ENCODE measurements around the gene SPSB4.

Gene SPSB4

DNA sequence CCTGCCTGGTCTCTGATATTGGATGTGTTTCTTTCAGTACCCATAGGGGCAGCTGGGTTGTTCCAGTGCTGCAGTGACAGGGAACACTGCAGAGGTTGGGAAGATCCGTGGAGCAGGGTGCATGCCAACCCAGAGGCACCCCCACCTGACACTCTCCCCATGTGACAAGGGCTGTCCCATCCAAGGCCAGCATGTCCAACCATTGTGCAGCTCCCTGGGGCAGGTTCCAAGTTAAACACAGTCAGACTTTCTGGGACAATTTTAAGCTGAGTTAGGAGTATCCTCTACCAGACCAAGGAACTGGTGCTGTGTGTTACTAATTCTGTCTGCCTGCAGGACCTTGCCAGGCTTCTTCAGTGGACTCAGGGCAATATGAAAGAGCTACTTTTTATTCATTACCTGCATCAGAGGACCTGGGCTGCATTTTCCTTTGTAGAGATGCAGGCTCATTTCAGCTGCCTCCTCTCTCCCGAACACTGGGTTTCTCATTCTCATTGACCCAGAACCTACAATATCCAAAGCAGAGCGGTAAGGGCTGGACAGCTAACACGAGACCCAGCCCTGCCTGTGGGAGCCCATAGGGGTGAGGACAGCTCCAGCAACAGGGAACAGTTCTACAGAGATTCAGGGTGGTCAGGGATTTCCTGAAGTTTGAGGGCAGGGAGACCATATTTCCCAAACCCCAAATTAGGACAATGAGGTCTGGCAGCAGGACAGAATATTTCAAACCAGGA is 72.7 kb downstream of the SPSB4 start:
- DNase-seq = no peak

DNA sequence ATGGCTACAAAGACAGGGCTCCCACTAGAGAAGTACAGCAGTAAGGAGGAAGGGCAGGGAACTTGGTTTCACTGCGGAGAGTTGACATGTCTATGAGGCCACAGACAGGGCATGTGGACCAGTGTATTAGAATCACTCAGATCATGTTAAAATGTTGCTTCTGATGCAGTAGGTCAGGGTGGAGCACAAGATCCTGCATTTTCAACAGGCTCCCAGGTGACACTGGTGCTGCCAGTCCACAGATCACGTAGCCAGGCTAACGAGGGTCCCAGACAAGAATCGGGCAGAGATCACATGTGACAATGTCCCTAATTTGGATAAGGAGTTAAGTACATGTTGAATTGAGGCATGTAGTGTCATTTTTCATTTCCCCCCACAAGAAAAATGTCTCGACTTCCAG is 73.6 kb downstream of the SPSB4 start:
- no peak for DNase-seq

DNA sequence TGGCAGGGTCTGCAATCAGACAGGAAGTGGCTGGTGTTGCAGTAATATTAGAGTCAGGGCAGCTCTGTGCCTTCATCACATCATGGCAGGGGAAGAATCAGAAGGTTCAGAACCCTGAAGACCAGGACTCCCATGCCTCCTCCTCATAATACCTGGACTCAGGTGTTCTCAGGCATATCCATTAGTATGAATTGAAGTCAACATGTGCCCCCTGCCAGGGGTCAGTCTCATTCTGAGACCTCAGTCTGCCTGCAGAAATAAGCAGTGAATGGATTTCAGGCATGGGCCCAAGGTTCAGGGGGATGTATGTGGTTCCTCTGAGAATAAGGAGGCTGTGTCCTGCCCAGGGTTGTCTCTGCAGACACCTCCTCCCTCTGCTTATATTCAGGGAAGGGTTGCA is 74.2 kb downstream of the SPSB4 start:
- DNase-seq = no peak

DNA sequence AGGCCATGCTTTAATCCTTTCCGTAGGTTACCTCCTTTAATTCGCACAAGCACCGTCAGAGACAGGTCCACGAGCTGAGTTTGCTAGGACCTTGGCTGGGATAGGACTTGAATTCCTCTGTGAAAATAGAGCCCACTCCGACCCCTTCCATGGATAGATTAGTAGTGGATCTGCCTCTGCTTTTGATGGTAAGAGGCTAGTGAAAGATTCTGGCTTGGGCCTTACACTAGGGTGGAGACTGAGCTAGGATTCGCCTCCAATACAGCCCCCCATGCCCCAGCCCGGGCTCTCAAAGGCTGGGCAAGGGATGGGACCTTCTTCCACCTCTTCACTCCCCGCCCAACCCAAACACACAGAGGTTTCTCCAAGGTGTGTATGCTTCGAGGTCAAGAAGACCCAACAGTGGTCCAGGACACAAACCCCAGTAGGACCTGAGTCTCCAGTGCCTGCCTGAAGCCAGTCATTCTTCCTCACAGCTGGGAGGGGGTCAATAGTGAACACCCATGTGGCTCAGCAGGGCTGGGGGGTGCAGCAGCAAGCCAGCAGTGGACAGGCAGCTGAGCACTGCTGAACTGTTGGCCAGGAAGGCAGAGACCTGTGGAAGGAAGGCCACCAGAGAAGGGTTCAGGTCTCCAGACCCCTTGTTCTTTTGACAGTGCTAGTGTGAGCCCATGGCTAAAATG is 75.7 kb downstream of the SPSB4 start:
- DNase-seq = no peak

DNA sequence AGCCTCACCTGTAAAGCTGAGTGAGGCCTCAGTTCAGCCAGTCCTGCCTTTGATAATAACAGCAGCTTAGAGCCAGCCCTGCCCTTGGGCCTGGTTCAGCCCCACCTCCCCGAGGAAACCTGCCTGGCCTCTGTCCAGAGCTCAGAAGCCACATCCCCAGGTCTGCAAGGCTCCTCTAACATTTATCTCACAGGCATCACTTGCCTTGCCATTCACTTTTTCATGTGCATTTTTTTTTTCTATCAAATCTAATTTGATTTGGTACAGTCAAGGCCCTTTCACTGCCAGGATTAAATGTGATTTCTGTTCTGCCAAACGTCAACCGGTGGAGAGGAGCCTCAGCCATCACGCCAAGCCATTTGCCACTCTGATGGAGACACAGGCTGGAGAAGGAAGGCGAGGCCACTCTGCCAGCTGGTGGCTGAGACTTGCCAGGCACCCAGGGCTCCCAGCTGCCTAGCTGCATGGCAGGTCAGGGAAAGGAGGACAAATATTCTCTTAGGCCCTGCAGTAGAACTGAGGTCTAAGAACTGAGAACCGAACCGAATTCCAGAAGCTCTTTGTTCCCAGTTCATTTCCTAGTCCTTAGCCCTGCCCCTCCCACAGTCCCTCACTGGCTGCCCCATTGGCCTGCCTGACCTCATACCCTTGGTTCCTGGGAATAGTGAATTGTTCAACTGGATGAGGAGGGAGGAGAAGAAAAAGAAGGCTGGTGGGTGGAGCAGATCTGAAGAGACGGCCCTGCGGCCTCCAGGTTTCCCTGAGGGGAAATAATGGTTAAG is 76.4 kb downstream of the SPSB4 start:
- no peak for DNase-seq

GRCh38 chr3:141128126-141128777 is 77.1 kb downstream of the SPSB4 start:
- DNase-seq = no peak

DNA sequence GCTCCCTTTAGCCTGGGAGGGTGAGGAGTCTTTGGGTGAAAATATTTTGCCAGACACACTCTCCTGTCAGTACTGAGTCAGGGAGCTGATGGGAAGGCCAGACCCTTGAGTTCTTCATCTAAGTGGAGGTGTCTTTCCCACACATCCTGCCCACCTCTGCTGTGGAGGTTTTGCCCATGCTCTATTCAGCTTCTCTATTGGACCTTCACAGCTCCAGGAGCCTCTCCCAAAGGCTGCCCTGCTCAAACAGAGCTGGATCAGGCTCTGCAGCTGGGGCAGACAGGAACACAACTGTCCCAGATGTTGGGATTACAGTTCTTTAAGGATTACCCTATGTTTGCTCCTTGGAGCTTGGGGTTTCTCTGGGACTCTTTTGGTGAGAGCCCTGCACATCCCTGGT is 77.9 kb downstream of the SPSB4 start:
- no peak for DNase-seq

DNA sequence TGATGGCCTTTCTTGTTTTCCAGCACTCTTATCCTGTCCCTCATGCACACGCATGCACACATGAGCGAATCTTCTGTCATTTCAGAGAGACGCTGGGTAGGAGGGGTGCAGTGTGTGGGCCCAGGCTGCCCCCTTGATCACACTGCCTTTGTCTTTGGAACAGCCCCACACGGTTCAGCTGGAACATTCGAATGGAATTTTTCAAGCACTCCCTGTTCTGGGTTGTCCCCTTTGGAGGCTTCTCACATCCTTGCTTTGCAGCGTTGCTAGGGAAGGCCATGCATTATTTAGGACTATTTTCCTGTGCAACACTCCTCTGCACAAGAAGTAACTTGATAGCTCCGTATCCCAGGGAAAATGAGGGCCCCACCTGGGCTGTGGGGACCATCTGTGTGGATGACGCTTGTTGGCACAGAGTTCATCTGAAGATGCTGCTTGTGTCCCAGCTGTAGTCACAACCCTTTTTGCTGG is 78.4 kb downstream of the SPSB4 start:
- no peak for DNase-seq

DNA sequence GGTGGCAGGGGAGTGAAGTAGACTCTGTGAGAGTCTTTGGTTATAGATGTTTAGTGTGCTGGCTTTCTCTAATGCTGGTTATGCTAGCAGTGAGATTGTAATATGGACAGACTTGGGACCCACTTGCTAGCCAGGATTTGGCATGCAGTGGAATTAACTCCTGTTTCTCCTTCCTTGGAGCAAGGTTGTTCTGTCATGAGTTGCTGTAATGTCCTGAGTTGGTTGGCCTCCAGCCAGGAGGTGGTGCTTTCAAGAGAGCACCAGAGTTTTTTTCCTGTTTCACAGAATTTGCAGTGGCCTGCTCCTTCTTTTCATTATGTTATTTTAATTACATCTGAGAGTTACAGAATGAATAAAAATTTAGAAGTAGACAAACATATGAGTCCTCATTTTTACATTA is 92.4 kb downstream of the SPSB4 start:
- DNase-seq = no peak

- no peak for DNase-seq
Measured at GRCh38 chr3:141146979-141147470, 95.9 kb downstream of the SPSB4 start.

GRCh38 chr3:141147657-141148056 is 96.5 kb downstream of the SPSB4 start:
- DNase-seq = no peak

DNA sequence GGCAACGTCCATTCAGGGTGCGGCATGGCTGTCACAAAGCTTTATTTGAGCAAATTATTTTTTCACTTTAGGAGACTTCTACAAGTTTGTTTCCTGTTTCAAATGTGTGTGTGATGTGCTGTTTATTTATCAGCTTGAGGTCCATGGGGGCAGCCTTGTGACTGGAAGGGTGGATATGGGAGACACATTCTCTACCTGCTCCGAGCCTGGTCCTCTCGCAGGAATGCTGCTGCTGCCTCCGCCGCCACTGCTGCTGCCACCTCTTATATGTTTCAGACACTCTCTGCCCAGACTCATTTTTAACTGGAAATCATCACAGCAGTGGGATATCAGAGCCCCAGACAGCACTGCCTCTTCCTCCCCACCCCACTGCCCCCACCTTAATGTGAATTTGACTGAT is 97.0 kb downstream of the SPSB4 start:
- DNase-seq = no peak

DNA sequence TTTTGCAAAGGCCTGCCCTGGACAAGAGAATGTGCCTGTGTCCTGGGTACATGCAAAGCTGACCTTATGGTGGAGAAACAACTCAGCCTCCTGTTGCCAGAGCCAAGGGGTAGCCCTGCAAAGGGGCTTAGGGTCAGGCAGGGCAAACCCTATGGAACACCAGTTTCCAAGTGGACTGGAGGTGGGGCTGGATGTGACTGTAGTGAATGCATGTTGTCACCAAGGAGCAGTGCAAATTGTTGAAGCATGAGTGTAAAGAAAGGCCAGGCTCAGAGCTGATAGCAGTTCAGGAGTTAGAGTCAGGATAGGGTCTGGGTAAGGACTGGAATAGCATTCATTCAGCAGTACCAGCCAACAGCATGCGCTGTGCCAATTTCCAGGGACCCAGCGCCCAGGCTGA is 97.6 kb downstream of the SPSB4 start:
- DNase-seq = no peak

- no peak for DNase-seq
Measured at GRCh38 chr3:141150081-141150830, 99.1 kb downstream of the SPSB4 start.

GRCh38 chr3:141150931-141151330 is 99.8 kb downstream of the SPSB4 start:
- no peak for DNase-seq

- no peak for DNase-seq
Measured at GRCh38 chr3:141151439-141151838, 100.3 kb downstream of the SPSB4 start.

- DNase-seq = no peak
Measured at GRCh38 chr3:141152130-141152529, 101.0 kb downstream of the SPSB4 start.

DNA sequence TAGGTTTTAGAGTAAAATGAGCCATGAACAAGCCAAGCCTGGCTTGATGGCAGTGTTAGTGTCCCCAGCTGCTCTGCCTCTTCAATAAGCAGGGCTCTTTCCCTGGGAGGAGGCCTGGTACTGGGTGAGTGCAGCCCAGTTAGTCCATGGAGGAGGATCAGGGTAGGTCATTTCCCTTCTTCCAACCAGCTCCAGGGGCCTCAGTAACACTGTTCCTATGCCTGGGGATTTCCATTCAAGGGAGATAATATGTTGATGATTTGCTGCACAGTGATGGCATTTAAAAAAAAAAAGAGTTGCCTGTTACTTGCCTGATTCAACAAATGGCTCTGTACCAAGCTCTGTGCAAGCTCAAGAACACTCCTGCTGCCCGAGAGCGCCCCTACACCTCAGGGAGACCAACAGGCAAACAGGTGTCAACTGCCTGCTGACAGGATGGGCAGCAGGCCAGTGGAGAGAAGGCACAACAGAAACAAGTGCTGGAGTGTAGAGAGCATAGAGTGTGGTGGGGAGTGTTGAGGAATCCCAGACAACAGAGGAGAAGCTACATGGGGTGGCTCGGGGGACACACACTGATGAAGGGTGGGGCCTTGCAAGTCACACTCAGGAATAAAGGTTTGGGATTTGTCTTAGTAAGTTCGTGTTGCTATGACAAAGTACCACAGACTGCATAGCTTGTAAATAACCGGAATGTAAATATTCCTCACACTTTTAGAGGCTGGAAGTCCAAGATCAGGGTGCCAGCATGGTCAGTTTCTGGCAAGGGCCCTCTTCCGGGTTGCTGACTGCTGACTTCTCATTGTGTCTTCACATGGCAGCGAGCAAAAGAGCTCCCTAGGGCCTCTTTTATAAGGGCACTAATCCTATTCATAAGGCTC is 101.9 kb downstream of the SPSB4 start:
- no peak for DNase-seq

DNA sequence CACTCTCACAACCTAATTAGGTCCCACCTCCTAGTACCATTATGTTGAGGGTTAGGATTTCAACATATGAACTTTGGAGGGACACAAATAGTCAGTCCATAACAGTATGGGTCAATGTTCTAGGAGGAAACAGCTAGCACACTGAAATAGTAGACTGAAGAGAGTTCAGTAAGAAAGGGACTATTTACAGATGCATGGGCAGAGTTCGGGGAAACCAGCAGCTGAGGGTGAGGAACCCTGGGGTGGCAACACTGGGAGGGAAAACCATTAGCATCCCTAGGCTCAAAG is 102.5 kb downstream of the SPSB4 start:
- no peak for DNase-seq

GRCh38 chr3:141164852-141165251 is 113.7 kb downstream of the SPSB4 start:
- DNase-seq = no peak

DNA sequence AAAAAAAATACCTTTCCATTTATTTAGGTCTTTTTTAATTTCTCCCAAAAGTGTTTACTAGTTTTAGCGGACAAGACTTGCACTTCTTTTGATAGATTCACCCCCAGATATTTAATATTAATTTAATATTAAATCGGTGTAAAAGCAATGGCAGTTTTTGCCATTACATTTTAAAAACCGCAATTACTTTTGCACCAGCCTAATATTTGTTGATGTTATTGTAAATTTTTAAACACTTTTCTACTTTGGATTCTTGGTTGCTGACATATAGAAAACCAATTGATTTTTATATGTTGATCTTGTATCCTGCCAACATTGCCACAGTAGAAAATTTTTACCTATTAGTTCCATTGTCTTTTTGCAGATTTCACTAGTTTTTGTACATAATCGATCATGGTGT is 116.5 kb downstream of the SPSB4 start:
- no peak for DNase-seq
